Naive thymus-derived CD4-positive, alpha-beta T cell (primary cell): ENCODE results near the gene MYLIP. TPM values are rescaled to one million over a fixed set of nuclear protein-coding genes. Genes with fewer than 3 reads are reported as not detected.

Source experiments
- ATAC-seq: fragments of 150-1000 bp; cut with Tn5 transposase; 2 replicates; pipeline ENCODE4 v1.10.0; 2021; ENCODE audit warnings: mild to moderate bottlenecking, moderate library complexity
- CTCF ChIA-PET: fragments of 350-600 bp; sonication (Branson Sonifier 250); formaldehyde crosslinking; loops from one replicate; lab custom pipeline; 2021; ENCODE audit warnings: antibody characterized with exemption; lab: Charles Lee
- POLR2A ChIA-PET: fragments of 350-600 bp; sonication (Branson Sonifier 250); formaldehyde crosslinking; loops from one replicate; lab custom pipeline; 2021; ENCODE audit warnings: antibody characterized with exemption, inconsistent platforms; lab: Charles Lee
- DNase-seq, 9 donors: peaks; one replicate each; pipeline versions ENCODE4 v3.0.0 to v3.0.0-alpha.2; 2020 to 2022; ENCODE audit warnings: mixed read lengths in 1 of 9
- H3K27ac ChIP-seq: one replicate; pipeline ENCODE4 v1.7.0; 2013; ENCODE audit warnings: mild to moderate bottlenecking, low read depth, low read length, moderate library complexity
- H3K27me3 ChIP-seq, 2 donors: one replicate each; pipeline ENCODE4 v1.7.0; 2013; ENCODE audit warnings: low read length in 2 of 2, mild to moderate bottlenecking in 2 of 2, moderate library complexity in 2 of 2; ENCODE audit not compliant: control insufficient read depth in 2 of 2, insufficient read depth in 2 of 2
- H3K36me3 ChIP-seq, 3 experiments: 1 replicate in 2 of 3; 2 replicates in 1 of 3; pipeline ENCODE4 v1.7.0; 2013; ENCODE audit warnings: low read length in 3 of 3, mild to moderate bottlenecking in 3 of 3, moderate library complexity in 1 of 3; ENCODE audit not compliant: insufficient read depth in 3 of 3, control insufficient read depth in 2 of 3
- H3K4me1 ChIP-seq, 2 donors: one replicate each; pipeline ENCODE4 v1.7.0; 2013; ENCODE audit warnings: low read length in 2 of 2, mild to moderate bottlenecking in 2 of 2, moderate library complexity in 1 of 2; ENCODE audit not compliant: control insufficient read depth in 2 of 2, insufficient read depth in 2 of 2
- H3K4me3 ChIP-seq: 2 replicates; pipeline ENCODE4 v1.7.0; 2013; ENCODE audit warnings: mild to moderate bottlenecking, low read length
- H3K9me3 ChIP-seq, 3 experiments: 1 replicate in 2 of 3; 2 replicates in 1 of 3; pipeline ENCODE4 v1.7.0; 2013; ENCODE audit warnings: low read length in 3 of 3; ENCODE audit not compliant: control insufficient read depth in 2 of 3
- H3K27ac Mint-ChIP-seq, 9 donors: one replicate each; pipeline ENCODE4 v1.8.0; 2020 to 2022; ENCODE audit warnings: mixed read lengths in 9 of 9, mild to moderate bottlenecking in 8 of 9, moderate library complexity in 5 of 9, inconsistent platforms in 2 of 9
- H3K27me3 Mint-ChIP-seq, 5 donors: one replicate each; pipeline ENCODE4 v1.8.0; 2021 to 2022; ENCODE audit warnings: mixed read lengths in 5 of 5, mild to moderate bottlenecking in 1 of 5
- H3K36me3 Mint-ChIP-seq, 5 donors: one replicate each; pipeline ENCODE4 v1.8.0; 2020 to 2022; ENCODE audit warnings: mixed read lengths in 5 of 5, mild to moderate bottlenecking in 3 of 5, inconsistent platforms in 1 of 5
- H3K4me1 Mint-ChIP-seq, 7 donors: one replicate each; pipeline ENCODE4 v1.8.0; 2020 to 2022; ENCODE audit warnings: mixed read lengths in 7 of 7, mild to moderate bottlenecking in 3 of 7, inconsistent platforms in 1 of 7
- H3K4me3 Mint-ChIP-seq, 10 donors: one replicate each; pipeline ENCODE4 v1.8.0; 2020 to 2022; ENCODE audit warnings: mild to moderate bottlenecking in 10 of 10, mixed read lengths in 10 of 10, moderate library complexity in 6 of 10, inconsistent platforms in 2 of 10
- H3K9me3 Mint-ChIP-seq, 11 donors: one replicate each; pipeline ENCODE4 v1.8.0; 2020 to 2022; ENCODE audit warnings: mixed read lengths in 11 of 11, mild to moderate bottlenecking in 4 of 11, inconsistent platforms in 1 of 11, moderate library complexity in 1 of 11
- intact Hi-C, 2 donors: fragments of 100-400 bp; cut with micrococcal nuclease; formaldehyde crosslinking; loops; one replicate each; pipeline ENCODE4 v1.15.1; 2023
- polyA plus RNA-seq, 2 donors: library from polyadenylated mRNA; unstranded; fragments of 300-500 nt; fragmentation: Illumina TruSeq; gene quantifications; one replicate each; pipeline ENCODE4 v1.2.3, GENCODE V29; 2021
- total RNA-seq, 6 experiments: library from RNA in 5 of 6; stranded (reverse) in 5 of 6; gene quantifications; 1 replicate in 5 of 6; 2 replicates in 1 of 6; pipeline ENCODE4 v1.2.3 and lab custom pipeline; 2021 to 2026

Gene MYLIP
- total RNA-seq (100 to 1,000 TPM in 2 of 5 experiments, 10 to 100 TPM in 3; 17.8 to 215 (median 23.0) TPM), polyA plus RNA-seq (10 to 100 TPM; 70.1 to 75.8 TPM), total RNA-seq (lab: John Stamatoyannopoulos, UW) (396 reads per million, percentile 97 among the genes with 10 or more reads in this experiment)

DNA sequence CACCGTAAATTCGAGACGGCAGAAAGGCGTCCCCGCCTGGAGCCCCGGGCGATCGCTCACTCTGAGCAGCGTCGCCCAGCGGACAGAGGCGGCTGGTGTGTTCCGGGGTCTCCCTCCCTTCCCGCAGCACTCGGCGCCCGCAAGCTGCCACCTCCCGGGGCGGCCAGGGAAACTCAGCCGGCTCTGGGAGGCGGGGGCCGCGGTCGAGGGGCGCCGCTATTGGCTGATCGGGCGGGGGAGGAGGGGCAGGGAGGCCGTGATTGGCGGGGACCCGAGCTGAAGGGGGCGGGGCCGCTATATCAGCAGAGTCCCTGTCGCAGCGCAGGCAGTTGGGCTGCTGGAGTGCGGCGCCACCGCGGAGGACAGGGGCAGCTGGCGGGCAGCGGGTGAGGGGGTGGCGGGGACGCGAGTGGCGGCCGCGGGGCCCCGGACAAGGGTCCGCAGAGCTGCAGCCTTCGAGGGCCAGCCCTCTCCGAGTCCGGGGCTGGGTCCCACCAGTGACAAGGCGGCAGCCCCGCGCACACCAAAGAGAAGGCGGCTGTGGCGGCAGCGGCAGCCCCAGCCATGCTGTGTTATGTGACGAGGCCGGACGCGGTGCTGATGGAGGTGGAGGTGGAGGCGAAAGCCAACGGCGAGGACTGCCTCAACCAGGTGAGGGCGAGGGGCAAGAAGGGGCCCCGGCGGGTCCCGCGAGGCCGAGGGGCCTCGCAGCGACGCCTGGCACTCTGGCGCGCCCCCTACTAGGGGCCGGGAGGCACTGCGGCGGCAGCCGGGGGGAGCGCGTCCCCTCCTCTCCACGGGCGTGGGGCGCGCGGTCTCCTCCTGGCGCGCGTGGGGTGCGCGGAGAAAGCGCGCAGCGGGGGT, at the start of gene MYLIP:
TSS of gene MYLIP (plus strand) at position 328 of the 864 bp plus-strand sequence. CDS start at position 565, 237 bp downstream.
- Histone ChIP-seq H3K36me3 (peaks cover 0 to 17% (median 0%) of the 10 kb centered on the region in 3 experiments), H3K27me3 (no peaks in the 10 kb centered on the region), H3K9me3 (no peaks in the 10 kb centered on the region), H3K4me1 (peaks cover 30 to 39% of the 10 kb centered on the region in 2 donors), H3K27ac (peak within 1 kb of the TSS; percentile 97), H3K4me3 (peak within 1 kb of the TSS; percentile 91)
- H3K27ac Mint-ChIP-seq: peak within 1 kb of the TSS; percentile 76 to 98 (median 95)
- H3K9me3 Mint-ChIP-seq: peaks cover 0 to 7% (median 0%) of the 10 kb centered on the region in 11 donors
- peaks cover 0 to 22% (median 13%) of the 10 kb centered on the region in 5 donors for H3K36me3 Mint-ChIP-seq
- peak within 1 kb of the TSS; percentile 93 to 100 (median 96) for H3K4me3 Mint-ChIP-seq
- ATAC-seq (peak; percentile 93), DNase-seq (peak; percentile 93 to 97 (median 96))
- peaks cover 20 to 50% (median 35%) of the 10 kb centered on the region in 7 donors for H3K4me1 Mint-ChIP-seq
- POLR2A ChIA-PET: interaction anchor here (0.6 to 2.5 kb wide), 11 partner anchors 8 to 760 kb away, joined by 3 to 21 read pairs (median 4); no protein-coding TSS in a partner anchor
- CTCF ChIA-PET: interaction anchor here (1.8 kb wide), 1 partner anchor 54 kb away, joined by 12 read pairs; no protein-coding TSS in a partner anchor
- intact Hi-C loops: loop anchor here (1.0 to 10.0 kb wide), 14 partner anchors 7 to 884 kb away; partner anchors contain the start of genes ATXN1 (in 1 of the 2) and DTNBP1 (in 1 of the 2)
- peaks cover 0 to 25% (median 0%) of the 10 kb centered on the region in 5 donors for H3K27me3 Mint-ChIP-seq

- CTCF ChIA-PET: no interaction called here
- no peak overlapping the region for H3K27ac Mint-ChIP-seq
- H3K4me3 ChIP-seq: no peak overlapping the region
- no peaks in the 10 kb centered on the region for H3K9me3 Mint-ChIP-seq
- H3K36me3 Mint-ChIP-seq: no peaks in the 10 kb centered on the region
- ATAC-seq (no peak), DNase-seq (no peak)
- no peaks in the 10 kb centered on the region for H3K4me1 Mint-ChIP-seq
- no peaks in the 10 kb centered on the region for H3K4me1 ChIP-seq
- H3K27me3 ChIP-seq: no peaks in the 10 kb centered on the region
- no peak overlapping the region for H3K4me3 Mint-ChIP-seq
- H3K27me3 Mint-ChIP-seq: peaks cover 0 to 11% (median 0%) of the 10 kb centered on the region in 5 donors
- POLR2A ChIA-PET: no interaction called here
- intact Hi-C loops: no loop called here
- no peak overlapping the region for H3K27ac ChIP-seq
- H3K36me3 ChIP-seq: no peaks in the 10 kb centered on the region
- no peaks in the 10 kb centered on the region for H3K9me3 ChIP-seq
These were observed 49.5 kb upstream of the MYLIP start for GRCh38 chr6:16079354-16079753.

GRCh38 chr6:16080204-16080603, 48.7 kb upstream of the MYLIP start:
- ChIA-PET CTCF (no interaction called here), POLR2A (no interaction called here)
- H3K4me1 Mint-ChIP-seq: no peaks in the 10 kb centered on the region
- no peak overlapping the region for H3K27ac Mint-ChIP-seq
- Histone ChIP-seq H3K36me3 (no peaks in the 10 kb centered on the region), H3K4me1 (no peaks in the 10 kb centered on the region), H3K4me3 (no peak overlapping the region), H3K27ac (no peak overlapping the region), H3K27me3 (no peaks in the 10 kb centered on the region), H3K9me3 (no peaks in the 10 kb centered on the region)
- intact Hi-C loops: no loop called here
- ATAC-seq: no peak
- DNase-seq: no peak
- H3K4me3 Mint-ChIP-seq: no peak overlapping the region
- peaks cover 0 to 13% (median 0%) of the 10 kb centered on the region in 5 donors for H3K27me3 Mint-ChIP-seq
- H3K9me3 Mint-ChIP-seq: no peaks in the 10 kb centered on the region
- no peaks in the 10 kb centered on the region for H3K36me3 Mint-ChIP-seq

GRCh38 chr6:16081326-16081725, 47.6 kb upstream of the MYLIP start:
- Histone ChIP-seq H3K9me3 (no peaks in the 10 kb centered on the region), H3K27ac (no peak overlapping the region), H3K4me3 (no peak overlapping the region), H3K36me3 (no peaks in the 10 kb centered on the region), H3K4me1 (no peaks in the 10 kb centered on the region), H3K27me3 (no peaks in the 10 kb centered on the region)
- Mint-ChIP-seq H3K9me3 (no peaks in the 10 kb centered on the region), H3K27me3 (peaks cover 0 to 13% (median 0%) of the 10 kb centered on the region in 5 donors), H3K4me1 (no peaks in the 10 kb centered on the region), H3K4me3 (no peak overlapping the region), H3K27ac (no peak overlapping the region), H3K36me3 (no peaks in the 10 kb centered on the region)
- ChIA-PET CTCF (no interaction called here), POLR2A (no interaction called here)
- intact Hi-C loops: no loop called here
- no peak for DNase-seq
- no peak for ATAC-seq

- DNase-seq: no peak
- H3K4me1 Mint-ChIP-seq: no peaks in the 10 kb centered on the region
- no peaks in the 10 kb centered on the region for H3K36me3 ChIP-seq
- ATAC-seq: no peak
- H3K9me3 ChIP-seq: no peaks in the 10 kb centered on the region
- POLR2A ChIA-PET: no interaction called here
- H3K27me3 Mint-ChIP-seq: peaks cover 0 to 14% (median 0%) of the 10 kb centered on the region in 5 donors
- no peak overlapping the region for H3K27ac ChIP-seq
- no peak overlapping the region for H3K27ac Mint-ChIP-seq
- no peaks in the 10 kb centered on the region for H3K9me3 Mint-ChIP-seq
- CTCF ChIA-PET: no interaction called here
- H3K27me3 ChIP-seq: no peaks in the 10 kb centered on the region
- intact Hi-C loops: no loop called here
- H3K4me3 Mint-ChIP-seq: no peak overlapping the region
- H3K4me3 ChIP-seq: no peak overlapping the region
- no peaks in the 10 kb centered on the region for H3K36me3 Mint-ChIP-seq
- no peaks in the 10 kb centered on the region for H3K4me1 ChIP-seq
These were observed 46.5 kb upstream of the MYLIP start for GRCh38 chr6:16082361-16082760.

DNA sequence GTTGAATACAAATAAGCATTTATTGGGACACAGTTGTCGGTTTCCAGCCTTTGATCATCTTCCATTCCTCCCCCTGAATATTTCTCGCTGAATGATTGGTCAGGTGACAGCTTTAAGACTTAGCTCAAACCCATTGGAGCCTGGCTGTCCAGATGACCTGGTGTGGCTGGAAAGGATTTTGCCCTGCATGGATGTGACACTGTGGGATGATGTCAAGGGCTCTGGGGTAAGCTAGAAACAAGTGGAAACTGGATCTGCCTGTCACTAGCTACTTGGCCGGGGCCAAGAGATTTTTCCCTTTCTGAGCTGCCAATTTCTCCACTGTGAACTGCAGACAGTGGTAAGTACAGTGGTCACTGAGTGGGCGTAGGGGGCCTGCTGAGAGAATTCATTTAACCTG, 41.9 kb upstream of the MYLIP start:
- Mint-ChIP-seq H3K27ac (no peak overlapping the region), H3K4me1 (no peaks in the 10 kb centered on the region), H3K36me3 (peaks cover 0 to 3% (median 0%) of the 10 kb centered on the region in 5 donors), H3K27me3 (peaks cover 0 to 10% (median 3%) of the 10 kb centered on the region in 5 donors), H3K4me3 (no peak overlapping the region), H3K9me3 (peaks cover 0 to 3% (median 0%) of the 10 kb centered on the region in 11 donors)
- ATAC-seq (no peak), DNase-seq (no peak)
- Histone ChIP-seq H3K27ac (no peak overlapping the region), H3K9me3 (no peaks in the 10 kb centered on the region), H3K27me3 (no peaks in the 10 kb centered on the region), H3K36me3 (no peaks in the 10 kb centered on the region), H3K4me3 (no peak overlapping the region), H3K4me1 (no peaks in the 10 kb centered on the region)
- intact Hi-C loops: no loop called here
- CTCF ChIA-PET: no interaction called here
- POLR2A ChIA-PET: no interaction called here
